GM12801 (cell line): Measurements from ENCODE around the gene HAGHL.

Source experiments
- CTCF ChIP-seq: IDR thresholded peaks from one replicate; pipeline ENCODE4 v1.5.1; 2011; ENCODE audit warnings: control low read depth; ENCODE audit not compliant: insufficient read length; ENCODE audit errors: extremely low read depth

Gene HAGHL

DNA sequence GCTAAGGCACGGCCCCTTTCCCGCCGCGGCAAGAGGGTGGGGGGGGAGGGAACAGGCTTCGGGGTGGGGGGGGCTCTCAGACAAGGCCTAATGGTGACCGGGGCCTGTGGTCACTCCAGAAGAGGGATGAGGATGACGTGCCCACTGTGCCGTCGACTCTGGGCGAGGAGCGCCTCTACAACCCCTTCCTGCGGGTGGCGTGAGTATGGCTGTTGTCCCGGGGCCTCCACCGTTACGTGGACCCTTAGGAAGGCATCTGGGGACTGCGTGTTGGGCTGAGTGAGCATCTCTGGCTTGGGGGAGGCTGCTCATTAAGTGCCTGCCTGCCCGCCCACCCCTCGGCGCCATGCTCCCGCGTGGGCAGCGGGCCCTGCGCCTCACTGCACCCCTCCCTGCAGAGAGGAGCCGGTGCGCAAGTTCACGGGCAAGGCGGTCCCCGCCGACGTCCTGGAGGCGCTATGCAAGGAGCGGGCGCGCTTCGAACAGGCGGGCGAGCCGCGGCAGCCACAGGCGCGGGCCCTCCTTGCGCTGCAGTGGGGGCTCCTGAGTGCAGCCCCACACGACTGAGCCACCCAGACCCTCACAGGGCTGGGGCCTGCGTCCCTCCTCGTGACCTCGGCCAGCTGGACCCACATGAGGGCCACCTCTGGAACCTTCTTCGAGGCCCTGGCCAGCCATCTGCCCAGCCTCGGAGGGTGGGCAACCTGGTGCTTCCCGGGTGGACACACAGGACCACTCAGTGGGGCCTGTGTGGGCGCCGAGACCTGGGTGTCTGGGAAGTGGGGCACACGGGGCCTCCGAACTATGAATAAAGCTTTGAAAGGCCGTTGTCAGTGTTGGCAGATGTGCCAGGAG is 2.2 kb downstream of the HAGHL start:
- TF ChIP-seq CTCF: no peak

- no peak for TF ChIP-seq CTCF
Observed at GRCh38 chr16:729768-730665, 3.1 kb downstream of the HAGHL start.

DNA sequence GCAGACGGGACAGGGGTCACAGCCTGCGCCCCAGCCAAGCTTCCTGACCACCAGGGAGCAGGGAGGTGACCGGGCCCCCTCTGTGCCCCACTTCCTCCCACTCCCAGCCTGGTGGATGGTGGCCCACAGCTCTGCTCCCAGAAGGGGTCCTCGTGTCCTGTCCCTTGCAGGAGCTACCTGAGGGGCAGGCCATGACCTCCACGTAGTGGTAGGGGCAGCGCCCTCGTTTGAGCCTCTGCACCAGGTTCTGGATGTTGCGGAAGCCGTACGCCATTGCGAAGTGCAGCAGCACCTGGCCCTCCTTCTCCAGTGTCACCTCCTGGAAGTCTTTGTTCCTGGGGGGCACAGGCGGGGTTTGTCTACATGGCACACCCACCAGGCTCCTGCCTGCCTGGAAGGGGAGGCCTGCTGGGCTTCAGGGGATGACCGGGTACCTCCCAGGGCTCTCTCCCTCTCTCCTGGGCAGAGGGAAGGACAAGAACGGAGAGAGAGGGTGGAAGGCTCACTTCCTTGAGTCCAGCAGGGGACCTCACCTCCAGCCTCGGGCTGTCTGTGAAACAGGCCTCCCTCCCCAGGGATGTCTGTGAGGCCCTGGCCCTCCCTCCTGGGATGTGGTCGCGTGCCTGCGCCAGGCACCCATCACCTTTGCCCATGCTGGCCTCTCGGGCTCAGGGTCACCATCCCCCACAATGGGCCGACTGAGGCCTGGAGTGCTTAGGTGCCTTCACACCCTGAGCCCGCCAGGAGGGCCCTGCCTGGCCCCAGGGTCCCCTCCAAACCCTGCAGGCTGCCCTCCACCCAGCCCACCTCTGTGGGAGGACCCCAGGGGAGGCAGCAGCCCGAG is 4.0 kb downstream of the HAGHL start:
- TF ChIP-seq CTCF: no peak

GRCh38 chr16:732332-732731 is 5.4 kb downstream of the HAGHL start:
- TF ChIP-seq CTCF: no peak

- no peak for TF ChIP-seq CTCF
Observed at GRCh38 chr16:732936-733335, 6.0 kb downstream of the HAGHL start.

DNA sequence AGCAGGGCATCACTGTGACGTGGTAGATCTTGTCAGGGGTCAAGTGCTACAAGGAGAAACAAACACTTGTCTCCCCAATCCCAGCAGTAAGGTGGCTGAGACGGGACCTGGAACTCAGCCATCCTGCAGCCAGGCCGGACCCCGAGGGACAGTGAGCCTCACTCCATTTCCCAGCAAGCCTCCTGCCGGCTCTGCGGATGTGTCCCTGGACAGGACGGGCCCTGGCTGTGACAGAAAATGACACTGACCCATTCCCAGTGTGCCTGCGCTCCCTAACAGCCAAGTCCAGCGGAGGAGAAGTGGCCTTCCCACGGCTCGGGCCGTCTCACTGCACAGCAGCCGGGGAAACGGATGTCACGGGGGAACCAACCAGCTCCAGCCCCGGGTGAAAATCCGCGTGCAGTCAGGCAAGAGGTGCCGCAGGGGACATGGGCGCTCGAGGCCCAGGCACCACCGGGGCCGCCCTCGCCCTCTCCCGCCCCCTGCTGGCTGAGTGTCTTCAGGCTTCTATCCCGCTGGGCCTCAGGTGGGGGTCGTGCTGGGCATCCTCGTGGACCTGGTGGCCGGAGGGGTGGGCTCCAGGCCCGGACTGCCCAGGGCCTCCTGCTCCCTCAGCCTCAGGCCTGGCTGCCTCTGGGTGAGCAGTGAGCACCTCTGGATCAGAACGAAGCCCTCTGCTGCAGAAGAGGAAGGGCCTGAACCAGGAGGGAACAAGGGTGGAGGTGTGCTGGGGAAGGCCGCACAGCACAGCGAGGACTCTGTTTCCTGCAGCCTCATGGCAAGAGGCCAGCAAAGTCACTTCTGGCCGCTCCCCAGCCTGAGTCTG is 6.7 kb downstream of the HAGHL start:
- no peak for TF ChIP-seq CTCF
